Pancreas (tissue), 10 donors: ENCODE data around the gene SLC6A11. TPM values are rescaled to one million over a fixed set of nuclear protein-coding genes. Genes with fewer than 3 reads are reported as not detected.
A peak's percentile ranks its signal among the peaks of the same experiment; 100 is the strongest.

Source experiments
- ATAC-seq, 4 donors: fragments of 200-7000 bp; cut with Tn5 transposase; one replicate each; pipeline versions ENCODE4 v1.8.0 to v1.9.1; 2020; ENCODE audit warnings: mild to moderate bottlenecking in 4 of 4, moderate library complexity in 4 of 4
- DNase-seq, 6 donors: peaks; one replicate each; pipeline ENCODE4 v3.0.0-alpha.2; 2020
- FAIRE-seq: peaks from 2 replicates; lab custom pipeline; 2012; peaks lifted over from hg19 to GRCh38; lab: Jason Lieb, UNC
- H3K27ac ChIP-seq, 4 donors: fragments of 200-600 bp; sonication (generic); 1 replicate in 3 of 4; 2 replicates in 1 of 4; pipeline versions ENCODE4 v1.5.0 to v1.8.0; 2020
- H3K27me3 ChIP-seq, 4 donors: fragments of 200-600 bp; one replicate each; pipeline ENCODE4 v1.8.0; 2021
- H3K36me3 ChIP-seq, 3 donors: fragments of 200-600 bp; sonication (generic) in 1 of 3; one replicate each; pipeline versions ENCODE4 v1.5.0 to v1.8.0; 2020 to 2021
- H3K4me1 ChIP-seq, 3 donors: fragments of 200-600 bp; one replicate each; pipeline ENCODE4 v1.8.0; 2021
- H3K4me3 ChIP-seq, 4 donors: fragments of 200-600 bp; sonication (generic) in 2 of 4; one replicate each; pipeline versions ENCODE4 v1.5.0 to v1.8.0; 2020 to 2021
- H3K9me3 ChIP-seq, 4 donors: fragments of 200-600 bp; one replicate each; pipeline ENCODE4 v1.8.0; 2021
- CTCF ChIP-seq, 4 donors: fragments of 200-600 bp; sonication (generic) in 3 of 4; IDR thresholded peaks; one replicate each; pipeline versions ENCODE4 v1.5.0 to v1.8.0; 2021; ENCODE audit warnings: antibody characterized with exemption in 4 of 4
- WGBS, 2 donors: extraction: QIAGEN DNeasy Blood & Tissue Kit; methylation state at CpG; one replicate each; pipeline ENCODE4 v1.1.7; 2013; 5-methylcytosine and 5-hydroxymethylcytosine counted together
- intact Hi-C, 3 donors: fragments of 100-400 bp; cut with DNase I; formaldehyde crosslinking; loops; one replicate each; pipeline versions ENCODE4 v1.11.1 to v1.14.2; 2022
- polyA plus RNA-seq, 2 donors: library from polyadenylated mRNA; stranded (reverse); fragments of 200-250 nt; gene quantifications; one replicate each; pipeline ENCODE4 v1.2.3, GENCODE V29; 2013
- total RNA-seq, 6 donors: library from RNA; stranded (reverse); fragmentation: NEBNext Ultra II Directional in 4 of 6; extraction: Animal tissue kit (Norgen Biotek cat#: 25700) in 4 of 6; gene quantifications; one replicate each; pipeline versions ENCODE4 v1.2.1 to v1.2.4, GENCODE V29; 2021 to 2023
- donor health status: healthy with polysubstance abuse.
- donor health status: DM: no; HTN: no; CAD: no; lungs with moderate emphysema.
- donor health status: DM: no; HTN: no; CAD: no.
- donor health status: control.
- donor health status: control.
- donor health status: Bipolar disorder and iron deficiency.
- donor health status: DM: yes; HTN: yes; CAD: no.
- donor health status: DM: no; HTN: no; CAD: no.
- donor health status: DM: no; HTN: no; CAD: no.
- donor health status: DM: yes; HTN: yes; CAD: no.

The SLC6A11 gene
- total and polyA plus RNA-seq, 8 donors = 0.04 to 0.17 (median 0.06) TPM

DNA sequence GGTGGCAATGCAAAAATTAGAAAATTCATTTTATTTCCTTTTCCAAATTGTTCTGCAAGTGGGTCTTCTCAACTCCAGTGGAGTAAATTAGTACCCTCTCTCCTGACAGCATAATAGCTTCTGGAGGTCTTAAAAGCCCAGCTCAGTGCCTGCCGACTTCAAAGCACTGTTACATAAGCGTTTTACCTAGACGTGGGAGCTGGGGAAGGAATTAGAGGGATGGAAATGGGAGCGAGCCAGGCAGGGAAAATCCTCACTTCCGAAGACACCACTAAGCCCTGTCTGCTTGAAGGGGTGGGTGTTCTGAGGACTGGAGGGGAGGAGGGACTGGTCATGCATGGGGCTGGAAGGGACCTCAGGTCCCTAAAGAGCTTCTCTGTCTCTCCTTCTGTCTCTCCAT is 99.3 kb downstream of the SLC6A11 start:
- no peaks in the 10 kb centered on the region for H3K36me3 ChIP-seq
- no peak overlapping the region for H3K4me3 ChIP-seq
- no peaks in the 10 kb centered on the region for H3K9me3 ChIP-seq
- DNase-seq = no peak
- no peak for TF ChIP-seq CTCF (IDR thresholded peaks at IDR 0.05)
- ATAC-seq = no peak
- intact Hi-C loops = no loop called here
- FAIRE-seq = no peak
- no peaks in the 10 kb centered on the region for H3K4me1 ChIP-seq
- 23 to 31% methylated on average over 5 of the region's 5 CpGs for WGBS, 2 donors
- H3K27ac ChIP-seq = no peak overlapping the region
- no peaks in the 10 kb centered on the region for H3K27me3 ChIP-seq

DNA sequence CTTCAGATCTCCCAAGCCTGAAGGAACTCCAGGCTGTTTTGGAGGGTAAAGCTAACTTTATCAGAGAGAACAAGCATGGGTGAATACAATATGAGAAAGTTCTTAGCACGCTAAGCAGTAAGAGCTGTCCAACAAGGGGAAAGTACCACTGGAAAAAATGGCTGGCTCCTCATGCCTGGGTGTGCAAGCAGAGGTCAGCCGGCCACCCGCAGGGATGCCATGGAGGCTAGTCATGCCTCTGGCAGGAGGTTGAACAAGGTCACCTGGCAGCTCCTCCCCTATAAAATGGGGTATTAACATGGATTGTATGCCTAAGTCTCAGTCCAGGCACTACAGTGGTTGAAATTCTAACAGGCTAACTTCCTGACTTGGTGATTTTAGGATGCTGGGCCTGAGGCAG is 101.1 kb downstream of the SLC6A11 start:
- H3K27ac ChIP-seq = no peak overlapping the region
- 58 to 77% methylated on average over 3 of the region's 3 CpGs for WGBS, 2 donors
- no peak for DNase-seq
- no peak for TF ChIP-seq CTCF (IDR thresholded peaks at IDR 0.05)
- no peaks in the 10 kb centered on the region for H3K9me3 ChIP-seq
- no peak for FAIRE-seq
- H3K4me1 ChIP-seq = no peaks in the 10 kb centered on the region
- H3K36me3 ChIP-seq = no peaks in the 10 kb centered on the region
- no peak overlapping the region for H3K4me3 ChIP-seq
- no peak for ATAC-seq
- intact Hi-C loops = no loop called here
- no peaks in the 10 kb centered on the region for H3K27me3 ChIP-seq

DNA sequence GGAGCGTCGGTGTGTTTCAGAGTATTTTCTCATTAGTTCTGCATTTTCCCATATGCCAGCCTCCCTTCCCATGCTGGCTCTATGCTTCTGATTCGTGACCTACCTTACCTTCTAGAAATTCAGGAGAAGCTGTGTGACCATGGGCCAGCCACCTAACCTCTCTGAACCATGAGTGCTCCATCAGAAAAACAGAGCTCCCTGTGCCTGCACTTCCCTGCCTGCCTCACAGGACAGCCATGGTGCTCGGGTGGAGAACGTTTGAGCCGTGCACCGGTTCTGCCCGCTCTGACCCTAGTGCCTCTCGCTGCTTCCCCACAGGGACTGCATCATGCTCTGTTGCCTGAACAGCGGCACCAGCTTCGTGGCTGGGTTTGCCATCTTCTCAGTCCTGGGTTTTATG is 102.0 kb downstream of the SLC6A11 start:
- WGBS, 2 donors = 71 to 88% methylated on average over 11 of the region's 11 CpGs
- no peak overlapping the region for H3K27ac ChIP-seq
- no peak for TF ChIP-seq CTCF (IDR thresholded peaks at IDR 0.05)

DNA sequence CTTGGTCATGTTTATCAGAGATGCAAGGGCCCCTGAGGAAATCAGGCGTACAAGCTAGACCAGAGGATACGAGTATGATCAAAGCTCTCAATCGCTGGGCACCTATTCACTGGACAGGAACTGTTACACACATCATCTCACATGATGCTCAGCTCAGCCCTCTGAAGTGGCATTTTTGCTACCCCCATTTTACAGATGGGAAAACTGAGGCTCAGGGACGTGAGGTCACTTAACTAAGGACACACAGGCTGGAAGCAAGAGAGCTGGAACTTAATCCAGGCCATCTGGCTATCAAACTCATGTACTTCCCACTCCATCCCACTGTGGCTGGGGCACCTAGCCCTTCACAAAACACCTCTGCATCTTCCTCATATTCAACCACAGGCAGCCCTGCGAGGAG is 103.6 kb downstream of the SLC6A11 start:
- Histone ChIP-seq H3K4me3 (no peak overlapping the region), H3K27ac (no peak overlapping the region), H3K27me3 (no peaks in the 10 kb centered on the region), H3K36me3 (no peaks in the 10 kb centered on the region), H3K4me1 (no peaks in the 10 kb centered on the region), H3K9me3 (no peaks in the 10 kb centered on the region)
- WGBS, 2 donors = 39 to 44% methylated on average over 5 of the region's 5 CpGs
- no peak for TF ChIP-seq CTCF (IDR thresholded peaks at IDR 0.05)
- intact Hi-C loops = no loop called here
- ATAC-seq (no peak), DNase-seq (no peak), FAIRE-seq (no peak)

More for the DNA sequence above, 102.0 kb downstream of the SLC6A11 start:
- intact Hi-C loops = no loop called here
- FAIRE-seq = no peak
- Histone ChIP-seq H3K36me3 (no peaks in the 10 kb centered on the region), H3K27me3 (no peaks in the 10 kb centered on the region), H3K9me3 (no peaks in the 10 kb centered on the region), H3K4me3 (no peak overlapping the region), H3K4me1 (no peaks in the 10 kb centered on the region)
- ATAC-seq = no peak
- no peak for DNase-seq

- no peaks in the 10 kb centered on the region for H3K4me1 ChIP-seq
- no peak overlapping the region for H3K4me3 ChIP-seq
- DNase-seq = peak in 2 of 6 donors; percentile 37 to 40
- no peaks in the 10 kb centered on the region for H3K27me3 ChIP-seq
- no peaks in the 10 kb centered on the region for H3K9me3 ChIP-seq
- no peak for TF ChIP-seq CTCF (IDR thresholded peaks at IDR 0.05)
- intact Hi-C loops = no loop called here
- ATAC-seq = no peak
- no peak overlapping the region for H3K27ac ChIP-seq
- 81 to 89% methylated on average over 14 of the region's 14 CpGs for WGBS, 2 donors
- no peaks in the 10 kb centered on the region for H3K36me3 ChIP-seq
- FAIRE-seq = no peak
Observed at GRCh38 chr3:10925436-10926255, 109.6 kb downstream of the SLC6A11 start.
